Caco-2 (cell line): Measurements from ENCODE around the gene TARP.

ENCODE experiments used
- BruUV-seq: library from RNA; stranded (reverse); fragments of 400-500 nt; replicated peaks from 2 replicates; lab custom pipeline; 2021; lab: Mats Ljungman, UMichigan
- CTCF ChIA-PET: fragments of 300-600 bp; sonication (Branson Sonifier 250); formaldehyde crosslinking; loops from one replicate; lab custom pipeline; 2022; ENCODE audit warnings: antibody characterized with exemption; lab: Charles Lee
- POLR2A ChIA-PET: fragments of 300-600 bp; sonication (Branson Sonifier 250); formaldehyde crosslinking; loops from one replicate; lab custom pipeline; 2022; ENCODE audit warnings: antibody characterized with exemption; lab: Charles Lee
- DNase-seq, 2 experiments: peaks; one replicate each; pipeline versions ENCODE4 v3.0.0 to v3.0.0-alpha.2; 2020 to 2022
- H3K27me3 ChIP-seq: replicated peaks from 2 replicates; pipeline ENCODE4 v1.6.0; 2011; ENCODE audit warnings: low read length; ENCODE audit not compliant: control insufficient read depth, insufficient read depth
- H3K36me3 ChIP-seq: 2 replicates; pipeline ENCODE4 v1.5.1; 2011; ENCODE audit warnings: low read length; ENCODE audit not compliant: control insufficient read depth, insufficient read depth
- H3K4me1 ChIP-seq: fragments of 250-450 bp; sonication (Bioruptor Pico); 2 replicates; pipeline ENCODE4 v1.5.1; 2020; ENCODE audit warnings: mild to moderate bottlenecking
- H3K4me3 ChIP-seq: 2 replicates; pipeline ENCODE4 v1.5.1; 2011; ENCODE audit warnings: low read depth, mild to moderate bottlenecking, control low read depth, low read length
- H3K9me3 ChIP-seq: fragments of 250-450 bp; sonication (Bioruptor Pico); 2 replicates; pipeline ENCODE4 v1.5.1; 2020; ENCODE audit warnings: mild to moderate bottlenecking, moderate library complexity
- H3K27ac Mint-ChIP-seq: one replicate; pipeline ENCODE4 v1.8.0; 2022; ENCODE audit warnings: mixed read lengths; ENCODE audit not compliant: unreplicated experiment
- H3K27me3 Mint-ChIP-seq: one replicate; pipeline ENCODE4 v1.8.0; 2022; ENCODE audit warnings: mixed read lengths; ENCODE audit not compliant: insufficient read depth, unreplicated experiment
- H3K36me3 Mint-ChIP-seq: one replicate; pipeline ENCODE4 v1.8.0; 2022; ENCODE audit warnings: mild to moderate bottlenecking, mixed read lengths; ENCODE audit not compliant: insufficient read depth, unreplicated experiment
- H3K4me1 Mint-ChIP-seq: one replicate; pipeline ENCODE4 v1.8.0; 2022; ENCODE audit warnings: low read depth, mixed read lengths; ENCODE audit not compliant: unreplicated experiment
- H3K4me3 Mint-ChIP-seq: one replicate; pipeline ENCODE4 v1.8.0; 2022; ENCODE audit warnings: mild to moderate bottlenecking, moderate library complexity, mixed read lengths; ENCODE audit not compliant: unreplicated experiment
- H3K9me3 Mint-ChIP-seq: one replicate; pipeline ENCODE4 v1.8.0; 2022; ENCODE audit warnings: mixed read lengths; ENCODE audit not compliant: unreplicated experiment
- CTCF ChIP-seq, 2 experiments: fragments of 200-600 bp in 1 of 2; IDR thresholded peaks; 1 replicate in 1 of 2; 2 replicates in 1 of 2; pipeline versions ENCODE4 v1.5.1 to v1.8.0; 2011 to 2022; ENCODE audit warnings: antibody characterized with exemption in 1 of 2, control low read depth in 1 of 2, inconsistent platforms in 1 of 2, low read depth in 1 of 2, low read length in 1 of 2, mild to moderate bottlenecking in 1 of 2, moderate library complexity in 1 of 2; ENCODE audit not compliant: insufficient read depth in 1 of 2, severe bottlenecking in 1 of 2, unreplicated experiment in 1 of 2
- intact Hi-C: fragments of 100-400 bp; cut with micrococcal nuclease; formaldehyde crosslinking; loops from one replicate; pipeline ENCODE4 v1.10.0; 2022; ENCODE audit not compliant: unreplicated experiment

TARP gene

GRCh38 chr7:38312821-38313220 lies 39.4 kb upstream of the TARP start:
- peaks cover 7% of the 10 kb centered on the region for H3K27me3 Mint-ChIP-seq
- H3K4me1 Mint-ChIP-seq = no peaks in the 10 kb centered on the region
- Histone ChIP-seq H3K4me1 (no peaks in the 10 kb centered on the region), H3K27me3 (no peaks in the 10 kb centered on the region), H3K4me3 (no peak overlapping the region), H3K9me3 (no peaks in the 10 kb centered on the region; the same call in 1 of the 2 replicates), H3K36me3 (no peaks in the 10 kb centered on the region)
- POLR2A ChIA-PET = no interaction called here
- no TSS peak for BruUV-seq
- intact Hi-C loops = no loop called here
- no peak for TF ChIP-seq CTCF (IDR thresholded peaks at IDR 0.05; ENCODE audit: insufficient read depth in 1 of 2, low read depth in 1 of 2, low read length in 1 of 2, severe bottlenecking in 1 of 2, unreplicated experiment in 1 of 2)
- CTCF ChIA-PET = interaction anchor here (1.8 kb wide), 1 partner anchor 23 kb away, joined by 6 read pairs; no protein-coding TSS in a partner anchor
- H3K27ac Mint-ChIP-seq = no peak overlapping the region
- DNase-seq = no peak
- H3K4me3 Mint-ChIP-seq = no peak overlapping the region
- H3K36me3 Mint-ChIP-seq = no peaks in the 10 kb centered on the region
- no peaks in the 10 kb centered on the region for H3K9me3 Mint-ChIP-seq

- peak overlapping the region; percentile 41 for H3K4me3 ChIP-seq
- H3K27me3 ChIP-seq = no peaks in the 10 kb centered on the region
- H3K9me3 ChIP-seq = no peaks in the 10 kb centered on the region; the same call in 1 of the 2 replicates
- H3K27me3 Mint-ChIP-seq = peaks cover 7% of the 10 kb centered on the region
- DNase-seq = no peak
- no peaks in the 10 kb centered on the region for H3K9me3 Mint-ChIP-seq
- no peaks in the 10 kb centered on the region for H3K4me1 ChIP-seq
- no peaks in the 10 kb centered on the region for H3K36me3 Mint-ChIP-seq
- H3K4me1 Mint-ChIP-seq = no peaks in the 10 kb centered on the region
- CTCF ChIA-PET = interaction anchor here (1.0 to 1.8 kb wide), 2 partner anchors 24 to 34 kb away, joined by 3 to 6 read pairs; no protein-coding TSS in a partner anchor
- H3K4me3 Mint-ChIP-seq = peak overlapping the region; percentile 63
- intact Hi-C loops = no loop called here
- no TSS peak for BruUV-seq
- no peak for TF ChIP-seq CTCF (IDR thresholded peaks at IDR 0.05; ENCODE audit: insufficient read depth in 1 of 2, low read depth in 1 of 2, low read length in 1 of 2, severe bottlenecking in 1 of 2, unreplicated experiment in 1 of 2)
- H3K36me3 ChIP-seq = no peaks in the 10 kb centered on the region
- H3K27ac Mint-ChIP-seq = no peak overlapping the region
- POLR2A ChIA-PET = no interaction called here
Observed at GRCh38 chr7:38311329-38311937, 38.0 kb upstream of the TARP start.

- H3K27ac Mint-ChIP-seq = no peak overlapping the region
- Histone ChIP-seq H3K36me3 (no peaks in the 10 kb centered on the region), H3K9me3 (no peaks in the 10 kb centered on the region; the same call in 1 of the 2 replicates), H3K27me3 (no peaks in the 10 kb centered on the region), H3K4me3 (no peak overlapping the region), H3K4me1 (no peaks in the 10 kb centered on the region)
- POLR2A ChIA-PET = no interaction called here
- peaks cover 7% of the 10 kb centered on the region for H3K27me3 Mint-ChIP-seq
- H3K9me3 Mint-ChIP-seq = no peaks in the 10 kb centered on the region
- no peak for TF ChIP-seq CTCF (IDR thresholded peaks at IDR 0.05; ENCODE audit: insufficient read depth in 1 of 2, low read depth in 1 of 2, low read length in 1 of 2, severe bottlenecking in 1 of 2, unreplicated experiment in 1 of 2)
- BruUV-seq = no TSS peak
- intact Hi-C loops = no loop called here
- no peaks in the 10 kb centered on the region for H3K4me1 Mint-ChIP-seq
- CTCF ChIA-PET = no interaction called here
- no peaks in the 10 kb centered on the region for H3K36me3 Mint-ChIP-seq
- no peak for DNase-seq
- peak overlapping the region; percentile 63 for H3K4me3 Mint-ChIP-seq
Observed at GRCh38 chr7:38310591-38311101, 37.2 kb upstream of the TARP start.
